Astrocyte of the spinal cord (primary cell): Measurements from ENCODE around the gene TXNDC2.

Experiments used
- DNase-seq: peaks from one replicate; pipeline ENCODE4 v3.0.0; 2011; ENCODE audit warnings: low read depth, low spot score
- H3K4me3 ChIP-seq: 2 replicates; pipeline ENCODE4 v1.5.1; 2011; ENCODE audit warnings: low read depth, mild to moderate bottlenecking, low read length, moderate library complexity
- in situ Hi-C: cut with HindIII; loops from 2 replicates; pipeline ENCODE4 v1.10.0; 2017; ENCODE audit warnings: low sequenced_read_pairs
- TF ChIP-seq, protein P1 (sequence below): IDR thresholded peaks from 2 replicates; pipeline ENCODE4 v1.5.1; 2012; ENCODE audit warnings: low read depth, mild to moderate bottlenecking, low read length, inconsistent platforms

Gene TXNDC2

DNA sequence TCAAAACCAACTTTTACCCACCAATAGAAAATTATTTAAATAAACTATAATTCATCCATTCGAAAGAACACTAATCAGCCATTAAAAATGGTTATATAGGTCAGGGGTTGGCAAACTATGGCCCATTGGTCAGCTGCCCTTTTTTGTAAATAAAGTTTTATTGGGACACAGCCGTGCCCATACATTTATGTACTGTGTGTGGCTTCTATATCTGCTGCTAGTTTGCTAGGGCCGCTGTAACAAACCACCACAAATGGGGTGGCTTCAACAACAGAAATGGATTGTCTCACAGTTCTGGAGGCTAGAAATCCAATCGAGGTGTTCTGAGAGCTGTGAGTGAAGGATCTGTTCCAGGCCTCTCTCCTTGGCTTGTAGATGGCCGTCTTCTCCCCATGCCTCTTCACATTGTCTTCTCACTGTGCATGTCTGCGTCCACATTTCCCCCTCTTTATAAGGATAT, 7.0 kb upstream of the TXNDC2 start:
- no peak for DNase-seq
- in situ Hi-C loops, result no loop called here
- TF ChIP-seq, protein P1, sequence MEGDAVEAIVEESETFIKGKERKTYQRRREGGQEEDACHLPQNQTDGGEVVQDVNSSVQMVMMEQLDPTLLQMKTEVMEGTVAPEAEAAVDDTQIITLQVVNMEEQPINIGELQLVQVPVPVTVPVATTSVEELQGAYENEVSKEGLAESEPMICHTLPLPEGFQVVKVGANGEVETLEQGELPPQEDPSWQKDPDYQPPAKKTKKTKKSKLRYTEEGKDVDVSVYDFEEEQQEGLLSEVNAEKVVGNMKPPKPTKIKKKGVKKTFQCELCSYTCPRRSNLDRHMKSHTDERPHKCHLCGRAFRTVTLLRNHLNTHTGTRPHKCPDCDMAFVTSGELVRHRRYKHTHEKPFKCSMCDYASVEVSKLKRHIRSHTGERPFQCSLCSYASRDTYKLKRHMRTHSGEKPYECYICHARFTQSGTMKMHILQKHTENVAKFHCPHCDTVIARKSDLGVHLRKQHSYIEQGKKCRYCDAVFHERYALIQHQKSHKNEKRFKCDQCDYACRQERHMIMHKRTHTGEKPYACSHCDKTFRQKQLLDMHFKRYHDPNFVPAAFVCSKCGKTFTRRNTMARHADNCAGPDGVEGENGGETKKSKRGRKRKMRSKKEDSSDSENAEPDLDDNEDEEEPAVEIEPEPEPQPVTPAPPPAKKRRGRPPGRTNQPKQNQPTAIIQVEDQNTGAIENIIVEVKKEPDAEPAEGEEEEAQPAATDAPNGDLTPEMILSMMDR, result no peak
- H3K4me3 ChIP-seq, result no peak overlapping the region

DNA sequence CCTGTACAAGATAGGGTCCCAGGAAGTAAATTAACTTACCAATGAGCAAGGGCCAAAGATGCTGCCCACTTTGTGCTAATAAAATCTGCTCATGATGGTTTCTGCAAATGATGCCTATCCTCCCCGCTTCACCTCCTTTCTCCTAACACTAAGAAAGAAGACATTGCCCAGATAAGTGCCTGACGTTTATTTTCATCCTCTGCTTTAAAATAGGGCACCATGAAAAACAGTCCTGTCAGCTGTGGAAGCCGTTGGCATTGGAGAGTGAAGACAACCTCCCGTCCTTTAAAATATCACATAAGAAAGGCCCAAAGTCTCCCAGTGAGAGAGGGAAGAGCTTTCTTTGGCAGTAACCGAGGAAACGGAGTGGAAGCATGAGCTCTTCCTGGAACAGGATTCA, 1.7 kb upstream of the TXNDC2 start:
- H3K4me3 ChIP-seq, result no peak overlapping the region
- in situ Hi-C loops, result no loop called here
- no peak for DNase-seq
- TF ChIP-seq, protein P1, result no peak

DNA sequence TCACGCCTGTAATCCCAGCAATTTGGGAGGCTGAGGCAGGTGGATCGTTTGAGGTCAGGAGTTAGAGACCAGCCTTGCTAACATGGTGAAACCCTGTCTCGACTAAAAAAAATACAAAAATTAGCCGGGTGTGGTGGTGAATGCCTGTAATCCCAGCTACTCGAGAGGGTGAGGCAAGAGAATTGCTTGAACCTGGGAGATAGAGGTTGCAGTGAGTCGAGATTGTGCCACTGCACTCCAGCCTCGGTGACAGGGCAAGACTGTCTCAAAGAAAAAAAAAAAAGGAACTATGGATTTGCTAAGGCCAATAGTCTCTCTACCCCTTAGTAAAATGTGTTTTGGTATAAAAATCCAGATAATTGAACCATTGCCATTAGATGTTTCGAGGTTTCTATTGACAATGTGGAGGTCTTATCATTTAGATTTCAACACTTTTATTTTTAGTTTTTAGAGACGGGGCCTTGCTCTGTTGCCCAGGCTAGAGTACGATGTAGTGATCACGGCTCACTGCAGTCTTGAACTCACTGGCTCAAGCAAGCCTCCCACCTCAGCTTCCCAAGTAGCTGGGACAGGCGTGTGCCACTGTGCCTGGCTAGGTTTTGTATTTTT, 1.1 kb upstream of the TXNDC2 start:
- TF ChIP-seq, protein P1, result no peak
- in situ Hi-C loops, result no loop called here
- H3K4me3 ChIP-seq, result no peak overlapping the region
- DNase-seq, result no peak

DNA sequence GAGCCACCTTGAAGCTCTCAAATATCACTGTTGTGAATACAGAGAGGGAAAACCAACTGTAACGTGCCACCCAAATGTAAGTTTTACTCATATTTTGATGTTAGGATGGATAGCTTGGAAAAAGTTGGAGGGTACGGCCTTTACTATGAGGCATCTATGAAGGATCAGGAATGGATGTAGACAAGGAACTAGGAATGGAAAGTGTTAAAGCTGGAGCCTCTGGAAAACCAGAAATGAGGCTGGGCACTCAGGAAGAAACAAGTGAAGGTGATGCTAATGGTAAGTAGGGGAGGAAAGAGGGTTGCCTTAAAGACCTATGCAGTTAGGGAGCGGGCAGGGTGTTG, 204 bp downstream of the TXNDC2 start:
- TF ChIP-seq, protein P1, result no peak
- in situ Hi-C loops, result no loop called here

DNA sequence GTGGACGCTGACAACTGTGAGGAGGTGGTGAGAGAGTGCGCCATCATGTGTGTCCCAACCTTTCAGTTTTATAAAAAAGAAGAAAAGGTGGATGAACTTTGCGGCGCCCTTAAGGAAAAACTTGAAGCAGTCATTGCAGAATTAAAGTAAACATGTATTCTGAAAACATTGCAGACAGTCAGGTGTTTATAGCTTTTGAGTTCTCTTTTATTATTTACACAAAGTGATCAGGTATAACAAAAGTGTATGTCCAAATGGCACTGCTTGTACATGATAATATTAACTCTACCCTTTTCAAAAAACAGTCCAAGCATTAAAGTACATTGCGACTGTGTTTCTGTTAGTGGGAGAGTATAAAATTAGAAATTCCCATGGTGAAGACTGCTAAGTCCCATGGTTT, 2.2 kb downstream of the TXNDC2 start:
- DNase-seq, result no peak
- H3K4me3 ChIP-seq, result no peak overlapping the region
- in situ Hi-C loops, result no loop called here
- TF ChIP-seq, protein P1, result no peak

More for the DNA sequence above, 204 bp downstream of the TXNDC2 start:
- DNase-seq, result no peak
- no peak overlapping the region for H3K4me3 ChIP-seq

DNA sequence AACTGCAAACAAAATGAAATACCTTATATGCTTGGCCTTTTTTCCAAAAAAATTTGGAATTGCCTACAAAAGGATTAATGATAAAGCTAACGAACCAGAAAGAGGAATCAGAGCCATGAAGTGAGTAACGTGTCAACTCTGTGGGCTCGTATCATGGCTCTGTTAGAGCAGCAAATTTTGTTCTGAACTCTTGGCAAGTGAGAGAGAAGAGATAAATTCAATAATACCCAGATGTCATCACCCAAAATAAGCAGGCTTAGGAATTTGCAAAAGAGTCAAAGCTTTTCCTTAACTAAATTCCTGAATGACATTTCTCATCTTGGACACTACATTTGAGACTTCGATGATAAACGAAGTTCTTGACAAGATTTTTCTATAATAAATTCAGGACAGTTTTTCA, 4.4 kb downstream of the TXNDC2 start:
- TF ChIP-seq, protein P1, result no peak
- no peak overlapping the region for H3K4me3 ChIP-seq
- in situ Hi-C loops, result no loop called here
- DNase-seq, result no peak
